Uterus (tissue), 2 donors: ENCODE data around the gene ZNF407.

Experiments
- CTCF ChIP-seq, 4 experiments: fragments of 200-600 bp in 2 of 4; fragments of 450-650 bp in 2 of 4; sonication (generic) in 2 of 4; IDR thresholded peaks; one replicate each; pipeline ENCODE4 v1.5.1; 2016 to 2019; ENCODE audit warnings: antibody characterized with exemption in 4 of 4, mild to moderate bottlenecking in 2 of 4, moderate library complexity in 1 of 4
- POLR2A ChIP-seq, 2 donors: fragments of 450-650 bp; IDR thresholded peaks; one replicate each; pipeline ENCODE4 v1.6.1; 2016; ENCODE audit warnings: antibody characterized with exemption in 2 of 2, mild to moderate bottlenecking in 1 of 2, moderate library complexity in 1 of 2

- TF ChIP-seq CTCF (IDR thresholded peaks at IDR 0.05): no peak
- TF ChIP-seq POLR2A (IDR thresholded peaks at IDR 0.05): no peak
These were observed 352.8 kb downstream of the ZNF407 start for GRCh38 chr18:74950479-74950878.
